Measurements from ENCODE around the gene EED. TPM values are rescaled to one million over a fixed set of nuclear protein-coding genes. Genes with fewer than 3 reads are reported as not detected.

Gene EED
- total and polyA plus RNA-seq, 9 of the 15 experiments (the other 6 are each of a cell fraction or from before 2014, with no cell fraction given): 33.0 to 110 (median 55.1) TPM

- TF ChIP-seq ZNF263 (CRISPR knock-in tag; IDR thresholded peaks at IDR 0.05; ENCODE audit: borderline replicate concordance) (no peak), KAT8 (IDR thresholded peaks at IDR 0.05; ENCODE audit: low read depth) (no peak), FIP1L1 (IDR thresholded peaks at IDR 0.05; ENCODE audit: low read depth, low read length, poor library complexity, severe bottlenecking) (no peak), RREB1 (CRISPR knock-in tag; IDR thresholded peaks at IDR 0.05) (no peak), TAF9B (IDR thresholded peaks at IDR 0.05; ENCODE audit: partially characterized antibody) (no peak), CHD7 (IDR thresholded peaks at IDR 0.05; ENCODE audit: low read depth, low read length) (no peak), ZNF76 (CRISPR knock-in tag; IDR thresholded peaks at IDR 0.05; ENCODE audit: borderline replicate concordance) (no peak), HCFC1 (IDR thresholded peaks at IDR 0.05; ENCODE audit: low read depth, low read length) (no peak), TSC22D4 (tag; IDR thresholded peaks at IDR 0.05) (no peak), RUNX1 (IDR thresholded peaks at IDR 0.05; ENCODE audit: low read depth) (no peak), NCOA6 (IDR thresholded peaks at IDR 0.05) (no peak), ADNP (tag; IDR thresholded peaks at IDR 0.05) (peak; percentile 35; the same call in 1 of the 2 replicates), ZNF830 (CRISPR knock-in tag; IDR thresholded peaks at IDR 0.05) (no peak)
Observed at GRCh38 chr11:86199354-86199753, 45.2 kb upstream of the EED start (continued).
